Limb (tissue), 2 donors: ENCODE measurements around the gene IKZF3.
"Not testable (repeated sequence)": the region's sequence is repeated elsewhere in the genome, so short reads cannot be mapped to it uniquely, and the experiment has no call there.

ENCODE experiments used
- DNase-seq, 2 donors: peaks; one replicate each; pipeline ENCODE4 v3.0.0-alpha.2; 2016; ENCODE audit errors: extremely low spot score in 2 of 2

Gene IKZF3

DNA sequence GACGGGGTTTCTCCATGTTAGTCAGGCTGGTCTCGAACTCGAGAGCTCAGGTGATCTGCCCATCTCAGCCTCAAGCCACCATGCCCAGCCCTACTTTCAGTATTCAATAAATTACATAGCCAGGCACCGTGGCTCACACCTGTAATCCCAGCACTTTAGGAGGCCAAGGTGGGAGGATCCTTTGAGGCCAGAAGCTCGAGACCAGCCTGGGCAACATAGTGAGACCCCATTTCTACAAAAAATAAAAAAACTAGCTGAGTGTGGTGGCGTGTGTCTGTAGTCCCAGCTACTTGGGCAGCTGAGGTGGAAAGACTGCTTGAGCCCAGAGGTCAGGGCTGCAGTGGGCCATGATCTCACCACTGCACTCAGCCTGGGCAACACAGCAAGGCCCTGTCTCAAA lies 142.0 kb downstream of the IKZF3 start:
- DNase-seq, result no peak

DNA sequence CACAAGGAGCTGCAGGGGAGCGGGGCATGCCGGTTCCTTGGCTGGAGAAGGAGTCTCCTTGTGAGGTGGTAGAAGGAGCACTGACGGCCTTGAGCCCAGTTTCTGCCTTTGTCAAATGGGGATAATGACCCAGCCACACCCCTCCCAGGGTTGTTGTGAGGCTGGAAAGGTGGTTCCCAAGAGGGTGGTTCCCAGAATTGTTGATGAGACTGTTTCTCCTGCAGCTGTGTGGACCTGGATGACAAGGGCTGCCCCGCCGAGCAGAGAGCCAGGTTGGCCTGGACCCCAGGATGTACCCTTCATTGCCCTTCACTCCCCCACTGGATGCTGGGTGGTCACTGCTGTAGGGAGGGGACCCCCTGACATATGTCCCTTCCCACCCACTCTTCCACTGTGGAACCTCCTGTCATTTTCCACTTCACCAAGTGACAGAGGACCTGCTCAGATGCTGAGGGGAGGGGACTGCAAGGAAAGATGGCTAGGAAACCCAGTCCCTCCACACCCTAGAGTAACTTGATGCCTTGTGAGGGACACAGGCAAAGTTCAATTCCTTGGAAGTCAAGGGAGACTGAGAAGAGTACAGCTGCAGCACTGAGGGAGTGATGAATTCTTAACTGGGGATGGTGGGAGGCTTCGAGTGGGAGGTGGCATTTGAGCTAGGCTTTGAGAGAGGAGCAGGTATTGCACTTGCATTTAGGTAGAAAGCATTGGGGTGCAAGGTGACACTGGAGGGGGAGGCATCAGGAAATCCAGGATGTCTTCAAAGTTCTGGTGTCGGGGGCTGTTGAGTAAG lies 144.4 kb downstream of the IKZF3 start:
- DNase-seq, result no peak

DNA sequence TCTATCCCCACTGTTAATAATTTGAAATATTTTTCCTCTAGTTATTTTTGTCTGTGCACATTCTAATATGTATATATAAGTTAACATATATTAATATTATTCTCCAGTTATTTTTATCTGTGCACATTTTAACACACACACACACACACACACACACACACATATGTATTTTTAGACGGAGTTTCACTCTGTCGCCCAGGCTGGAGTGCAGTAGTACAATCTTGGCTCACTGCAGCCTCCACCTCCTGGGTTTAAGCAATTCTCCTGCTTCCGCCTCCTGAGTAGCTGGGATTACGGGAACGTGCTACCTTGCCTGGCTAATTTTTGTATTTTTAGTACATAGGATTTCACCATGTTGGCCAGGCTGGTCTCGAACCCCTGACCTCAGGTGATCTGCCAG lies 146.5 kb downstream of the IKZF3 start:
- no peak for DNase-seq

DNA sequence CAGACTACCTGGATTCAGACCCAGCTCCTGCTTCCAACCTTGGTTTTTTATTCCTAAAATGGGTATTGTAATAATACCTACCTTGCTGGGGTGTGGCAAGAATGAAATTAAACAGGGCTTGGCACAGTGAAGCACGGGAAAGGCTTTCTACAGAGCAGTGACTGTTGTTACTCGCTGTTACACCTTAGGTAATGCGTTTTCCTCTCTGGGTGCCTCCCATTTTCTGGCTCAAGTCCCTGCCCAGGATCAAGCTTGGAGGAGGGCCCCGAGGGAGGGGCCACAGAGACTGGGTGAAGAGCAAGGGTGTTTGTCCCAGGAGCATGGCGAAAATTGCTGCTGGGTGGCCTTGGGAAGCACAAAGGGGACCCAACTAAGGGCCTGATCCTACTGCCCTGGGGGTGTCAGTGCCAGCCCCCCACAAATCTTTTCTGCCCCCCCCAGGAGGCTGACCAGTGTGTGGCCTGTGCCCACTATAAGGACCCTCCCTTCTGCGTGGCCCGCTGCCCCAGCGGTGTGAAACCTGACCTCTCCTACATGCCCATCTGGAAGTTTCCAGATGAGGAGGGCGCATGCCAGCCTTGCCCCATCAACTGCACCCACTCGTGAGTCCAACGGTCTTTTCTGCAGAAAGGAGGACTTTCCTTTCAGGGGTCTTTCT lies 147.1 kb downstream of the IKZF3 start:
- DNase-seq, result no peak

DNA sequence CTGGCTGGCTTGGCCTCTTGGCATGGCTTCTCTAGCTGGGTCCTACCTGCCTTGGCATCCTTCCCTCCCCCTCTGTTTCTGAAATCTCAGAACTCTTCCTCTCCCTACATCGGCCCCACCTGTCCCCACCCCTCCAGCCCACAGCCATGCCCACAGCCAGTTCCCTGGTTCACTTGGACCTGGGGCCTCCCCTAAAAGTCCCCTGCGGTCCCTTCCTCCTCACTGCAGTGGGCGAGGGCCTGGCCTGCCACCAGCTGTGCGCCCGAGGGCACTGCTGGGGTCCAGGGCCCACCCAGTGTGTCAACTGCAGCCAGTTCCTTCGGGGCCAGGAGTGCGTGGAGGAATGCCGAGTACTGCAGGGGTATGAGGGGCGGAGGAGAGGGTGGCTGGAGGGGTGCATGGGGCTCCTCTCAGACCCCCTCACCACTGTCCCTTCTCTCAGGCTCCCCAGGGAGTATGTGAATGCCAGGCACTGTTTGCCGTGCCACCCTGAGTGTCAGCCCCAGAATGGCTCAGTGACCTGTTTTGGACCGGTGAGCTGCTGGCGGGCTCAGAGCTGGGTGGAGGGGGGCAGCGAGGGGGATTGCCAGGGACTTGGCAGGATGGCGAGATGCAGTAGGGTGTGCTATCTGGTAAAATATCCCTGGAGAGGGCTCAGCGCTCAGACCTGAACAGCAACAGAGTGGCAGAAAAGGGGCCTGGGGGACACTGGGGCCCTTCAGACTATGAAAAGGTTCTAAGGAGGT lies 147.9 kb downstream of the IKZF3 start:
- DNase-seq, result no peak

DNA sequence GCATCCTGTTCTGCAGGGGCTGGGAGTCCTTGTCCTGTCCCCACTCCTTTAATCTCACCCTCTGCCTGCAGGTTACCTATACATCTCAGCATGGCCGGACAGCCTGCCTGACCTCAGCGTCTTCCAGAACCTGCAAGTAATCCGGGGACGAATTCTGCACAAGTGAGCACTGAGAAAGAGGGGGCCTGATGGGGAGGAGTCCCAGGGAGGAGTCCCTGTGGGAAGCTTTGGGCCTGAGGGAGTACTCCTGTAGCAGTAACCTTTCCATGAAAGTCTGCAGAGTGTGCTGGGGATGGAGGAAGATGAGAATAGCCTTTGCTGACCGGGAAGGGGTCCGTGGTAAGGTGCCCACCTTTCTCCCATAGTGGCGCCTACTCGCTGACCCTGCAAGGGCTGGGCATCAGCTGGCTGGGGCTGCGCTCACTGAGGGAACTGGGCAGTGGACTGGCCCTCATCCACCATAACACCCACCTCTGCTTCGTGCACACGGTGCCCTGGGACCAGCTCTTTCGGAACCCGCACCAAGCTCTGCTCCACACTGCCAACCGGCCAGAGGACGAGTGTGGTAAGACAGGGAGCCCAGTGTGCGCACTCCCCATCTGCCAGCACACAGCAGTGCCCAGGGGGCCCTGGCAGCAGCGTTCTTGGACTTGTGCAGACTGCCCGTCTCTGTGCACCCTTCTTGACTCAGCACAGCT lies 148.6 kb downstream of the IKZF3 start:
- DNase-seq, result no peak

DNA sequence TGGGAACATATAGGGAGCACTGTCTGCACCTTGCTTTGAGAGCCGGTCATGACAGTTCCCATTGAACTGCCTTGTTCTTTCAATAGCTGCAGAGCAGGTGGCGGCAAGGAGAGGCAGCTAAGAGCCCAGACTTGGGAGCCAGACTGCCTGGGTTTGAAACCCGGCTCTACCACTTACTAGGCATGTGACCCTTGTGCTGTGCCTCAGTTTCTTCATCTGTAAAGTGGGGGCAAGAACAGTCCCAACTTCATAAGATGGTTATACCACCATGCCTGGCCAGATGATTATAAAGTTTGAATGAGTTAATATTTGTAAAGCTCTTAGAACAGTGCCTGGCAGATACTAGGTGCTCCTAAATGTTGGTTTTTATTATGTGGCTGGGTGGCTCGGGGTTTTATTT lies 149.9 kb downstream of the IKZF3 start:
- DNase-seq, result no peak

DNA sequence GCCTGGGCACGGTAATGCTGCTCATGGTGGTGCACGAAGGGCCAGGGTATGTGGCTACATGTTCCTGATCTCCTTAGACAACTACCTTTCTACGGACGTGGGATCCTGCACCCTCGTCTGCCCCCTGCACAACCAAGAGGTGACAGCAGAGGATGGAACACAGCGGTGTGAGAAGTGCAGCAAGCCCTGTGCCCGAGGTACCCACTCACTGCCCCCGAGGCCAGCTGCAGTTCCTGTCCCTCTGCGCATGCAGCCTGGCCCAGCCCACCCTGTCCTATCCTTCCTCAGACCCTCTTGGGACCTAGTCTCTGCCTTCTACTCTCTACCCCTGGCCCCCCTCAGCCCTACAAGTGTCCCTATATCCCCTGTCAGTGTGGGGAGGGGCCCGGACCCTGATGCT lies 152.3 kb downstream of the IKZF3 start:
- DNase-seq, result no peak

DNA sequence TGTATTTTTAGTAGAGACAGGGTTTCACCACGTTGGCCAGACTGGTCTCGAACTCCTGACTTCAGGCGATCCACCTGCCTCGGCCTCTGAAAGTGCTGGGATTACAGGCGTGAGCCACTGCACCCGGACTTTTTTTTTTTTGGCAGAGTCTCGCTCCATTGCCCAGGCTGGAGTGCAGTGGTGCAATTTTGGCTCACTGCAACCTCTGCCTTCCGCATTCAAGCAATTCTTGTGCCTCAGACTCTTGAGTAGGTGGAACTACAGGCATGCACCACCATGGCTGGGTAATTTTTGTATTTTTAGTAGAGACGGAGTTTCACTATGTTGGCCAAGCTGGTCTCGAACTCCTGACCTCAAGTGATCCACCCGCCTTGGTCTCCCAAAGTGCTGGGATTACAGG lies 153.0 kb downstream of the IKZF3 start:
- DNase-seq, result not testable (repeated sequence)

DNA sequence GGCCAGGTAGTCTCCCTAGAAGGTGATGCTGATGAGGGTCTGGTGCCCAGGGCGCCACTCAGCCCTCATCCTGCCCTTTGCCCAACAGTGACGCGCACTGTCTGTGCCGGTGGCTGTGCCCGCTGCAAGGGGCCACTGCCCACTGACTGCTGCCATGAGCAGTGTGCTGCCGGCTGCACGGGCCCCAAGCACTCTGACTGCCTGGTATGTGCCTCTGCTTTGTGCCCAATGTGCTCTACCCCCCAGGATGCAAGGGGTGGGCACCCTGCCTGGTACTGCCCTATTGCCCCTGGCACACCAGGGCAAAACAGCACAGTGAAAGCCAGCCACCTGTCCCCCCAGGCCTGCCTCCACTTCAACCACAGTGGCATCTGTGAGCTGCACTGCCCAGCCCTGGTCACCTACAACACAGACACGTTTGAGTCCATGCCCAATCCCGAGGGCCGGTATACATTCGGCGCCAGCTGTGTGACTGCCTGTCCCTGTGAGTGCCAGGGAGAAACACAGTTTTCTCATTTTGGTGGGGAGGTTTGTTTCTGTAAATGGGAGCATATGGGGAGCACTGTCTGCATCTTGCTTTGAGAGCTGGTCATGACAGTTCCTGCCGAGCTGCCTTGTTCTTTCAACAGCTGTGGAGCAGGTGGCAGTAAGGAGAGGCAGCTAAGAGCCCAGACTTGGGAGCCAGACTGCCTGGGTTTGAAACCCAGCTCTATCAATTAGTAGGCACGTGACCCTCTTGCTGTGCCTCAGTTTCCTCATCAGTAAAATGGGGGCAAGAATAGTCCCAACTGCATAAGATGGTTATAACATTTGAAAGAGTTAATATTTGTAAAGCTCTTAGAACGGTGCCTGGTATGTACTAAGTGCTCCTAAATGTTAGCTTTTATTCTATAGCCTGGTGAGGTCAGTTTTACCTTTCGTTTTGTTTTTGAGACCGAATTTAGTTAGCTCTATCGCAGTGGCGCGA lies 153.8 kb downstream of the IKZF3 start:
- DNase-seq, result no peak

DNA sequence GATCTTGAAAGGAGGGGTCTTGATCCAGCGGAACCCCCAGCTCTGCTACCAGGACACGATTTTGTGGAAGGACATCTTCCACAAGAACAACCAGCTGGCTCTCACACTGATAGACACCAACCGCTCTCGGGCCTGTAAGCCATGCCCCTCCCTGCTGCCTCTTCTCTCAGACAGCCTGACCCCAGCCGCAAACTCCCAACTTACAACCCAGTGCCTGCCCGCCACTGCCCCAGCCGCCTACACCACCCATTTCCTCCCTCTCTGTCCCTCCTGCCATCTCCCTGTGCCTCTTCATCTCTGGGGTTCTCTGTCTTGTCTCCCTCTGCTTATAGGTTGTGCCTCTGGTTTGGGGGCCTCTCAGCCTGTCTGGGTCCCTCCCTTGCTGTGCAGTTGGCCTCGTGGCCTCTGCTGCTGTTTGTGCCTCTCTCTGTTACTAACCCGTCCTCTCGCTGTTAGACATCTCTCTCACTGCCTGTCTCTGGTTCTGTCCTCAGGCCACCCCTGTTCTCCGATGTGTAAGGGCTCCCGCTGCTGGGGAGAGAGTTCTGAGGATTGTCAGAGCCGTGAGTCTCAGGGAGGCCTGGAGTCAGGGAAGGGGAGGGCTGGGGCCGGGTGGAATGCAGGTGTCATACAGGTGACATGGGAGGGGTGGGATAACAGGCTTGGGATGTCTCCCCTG lies 154.7 kb downstream of the IKZF3 start:
- no peak for DNase-seq
